Measurements from ENCODE around the gene GIGYF2.

The GIGYF2 gene

GRCh38 chr2:232697059-232697806 lies at the start of gene GIGYF2:
TSS of gene GIGYF2 (plus strand) at chr2:232697331. CDS start at chr2:232735198, 37,867 bp downstream.
- H3K27me3 Mint-ChIP-seq: no peaks in the 10 kb centered on the region
- peaks cover 11 to 16% of the 10 kb centered on the region in 2 donors for H3K36me3 Mint-ChIP-seq
- H3K4me1 Mint-ChIP-seq: peaks cover 21 to 29% of the 10 kb centered on the region in 2 donors
- ATAC-seq (replicated peaks) (peak; percentile 90 to 94), DNase-seq (peak; percentile 90)
- H3K4me3 Mint-ChIP-seq: peak within 1 kb of the TSS; percentile 90 to 97
- peaks cover 3% of the 10 kb centered on the region in 2 donors for H3K9me3 Mint-ChIP-seq
- peak within 1 kb of the TSS; percentile 76 for H3K27ac Mint-ChIP-seq

GRCh38 chr2:232649033-232649432 lies 48.1 kb upstream of the GIGYF2 start:
- no peak for ATAC-seq (replicated peaks)
- H3K4me3 Mint-ChIP-seq: no peak overlapping the region
- H3K27me3 Mint-ChIP-seq: peaks cover 3 to 18% of the 10 kb centered on the region in 2 donors

GRCh38 chr2:232652505-232652851 lies 44.7 kb upstream of the GIGYF2 start:
- DNase-seq: no peak
- no peak for ATAC-seq (replicated peaks)

More at GRCh38 chr2:232649033-232649432, 48.1 kb upstream of the GIGYF2 start:
- no peaks in the 10 kb centered on the region for H3K9me3 Mint-ChIP-seq
- no peaks in the 10 kb centered on the region for H3K4me1 Mint-ChIP-seq
- DNase-seq: no peak
- no peaks in the 10 kb centered on the region for H3K36me3 Mint-ChIP-seq
- no peak overlapping the region for H3K27ac Mint-ChIP-seq

GRCh38 chr2:232653441-232653840 lies 43.7 kb upstream of the GIGYF2 start:
- Mint-ChIP-seq H3K4me1 (no peaks in the 10 kb centered on the region), H3K4me3 (no peak overlapping the region), H3K27me3 (peaks cover 4 to 17% of the 10 kb centered on the region in 2 donors), H3K27ac (no peak overlapping the region), H3K9me3 (no peaks in the 10 kb centered on the region), H3K36me3 (no peaks in the 10 kb centered on the region)
- ATAC-seq (replicated peaks) (no peak), DNase-seq (no peak)

More at GRCh38 chr2:232652505-232652851, 44.7 kb upstream of the GIGYF2 start:
- Mint-ChIP-seq H3K4me1 (no peaks in the 10 kb centered on the region), H3K36me3 (no peaks in the 10 kb centered on the region), H3K27me3 (peaks cover 0 to 25% of the 10 kb centered on the region in 2 donors), H3K4me3 (no peak overlapping the region), H3K9me3 (no peaks in the 10 kb centered on the region), H3K27ac (no peak overlapping the region)

GRCh38 chr2:232655392-232655791 lies 41.7 kb upstream of the GIGYF2 start:
- Mint-ChIP-seq H3K36me3 (no peaks in the 10 kb centered on the region), H3K9me3 (no peaks in the 10 kb centered on the region), H3K4me1 (no peaks in the 10 kb centered on the region), H3K4me3 (no peak overlapping the region), H3K27me3 (peaks cover 4 to 11% of the 10 kb centered on the region in 2 donors), H3K27ac (no peak overlapping the region)
- DNase-seq (no peak), ATAC-seq (replicated peaks) (no peak)

GRCh38 chr2:232658217-232658785 lies 38.8 kb upstream of the GIGYF2 start:
- DNase-seq: no peak
- H3K36me3 Mint-ChIP-seq: no peaks in the 10 kb centered on the region
- H3K4me1 Mint-ChIP-seq: no peaks in the 10 kb centered on the region
- H3K9me3 Mint-ChIP-seq: no peaks in the 10 kb centered on the region
- no peak overlapping the region for H3K4me3 Mint-ChIP-seq
- ATAC-seq (replicated peaks): no peak
- H3K27ac Mint-ChIP-seq: no peak overlapping the region
- H3K27me3 Mint-ChIP-seq: peaks cover 18 to 19% of the 10 kb centered on the region in 2 donors

- no peak for DNase-seq
Measured at GRCh38 chr2:232659359-232659758, 37.8 kb upstream of the GIGYF2 start.

GRCh38 chr2:232662486-232663260 lies 34.5 kb upstream of the GIGYF2 start:
- H3K4me3 Mint-ChIP-seq: no peak overlapping the region
- H3K27ac Mint-ChIP-seq: peak overlapping the region; percentile 57
- no peak for DNase-seq
- H3K27me3 Mint-ChIP-seq: peaks cover 19 to 20% of the 10 kb centered on the region in 2 donors
- H3K36me3 Mint-ChIP-seq: no peaks in the 10 kb centered on the region
- H3K4me1 Mint-ChIP-seq: no peaks in the 10 kb centered on the region
- ATAC-seq (replicated peaks): no peak
- no peaks in the 10 kb centered on the region for H3K9me3 Mint-ChIP-seq

More at GRCh38 chr2:232659359-232659758, 37.8 kb upstream of the GIGYF2 start:
- Mint-ChIP-seq H3K27ac (no peak overlapping the region), H3K36me3 (no peaks in the 10 kb centered on the region), H3K27me3 (peaks cover 18 to 19% of the 10 kb centered on the region in 2 donors), H3K9me3 (no peaks in the 10 kb centered on the region), H3K4me3 (no peak overlapping the region), H3K4me1 (no peaks in the 10 kb centered on the region)
- no peak for ATAC-seq (replicated peaks)

- no peaks in the 10 kb centered on the region for H3K9me3 Mint-ChIP-seq
- ATAC-seq (replicated peaks): no peak
- no peaks in the 10 kb centered on the region for H3K4me1 Mint-ChIP-seq
- peaks cover 23 to 32% of the 10 kb centered on the region in 2 donors for H3K27me3 Mint-ChIP-seq
- H3K36me3 Mint-ChIP-seq: no peaks in the 10 kb centered on the region
- no peak overlapping the region for H3K4me3 Mint-ChIP-seq
- H3K27ac Mint-ChIP-seq: no peak overlapping the region
- DNase-seq: no peak
Measured at GRCh38 chr2:232666051-232666805, 30.9 kb upstream of the GIGYF2 start.

- Mint-ChIP-seq H3K27me3 (peaks cover 12 to 32% of the 10 kb centered on the region in 2 donors), H3K36me3 (no peaks in the 10 kb centered on the region), H3K4me3 (no peak overlapping the region), H3K27ac (no peak overlapping the region), H3K4me1 (no peaks in the 10 kb centered on the region), H3K9me3 (no peaks in the 10 kb centered on the region)
- DNase-seq (no peak), ATAC-seq (replicated peaks) (no peak)
Measured at GRCh38 chr2:232667989-232668583, 29.0 kb upstream of the GIGYF2 start.

- Mint-ChIP-seq H3K27me3 (peaks cover 12 to 35% of the 10 kb centered on the region in 2 donors), H3K9me3 (no peaks in the 10 kb centered on the region), H3K36me3 (no peaks in the 10 kb centered on the region), H3K4me1 (no peaks in the 10 kb centered on the region), H3K4me3 (no peak overlapping the region), H3K27ac (no peak overlapping the region)
- DNase-seq: no peak
- no peak for ATAC-seq (replicated peaks)
Measured at GRCh38 chr2:232668805-232669444, 28.2 kb upstream of the GIGYF2 start.

GRCh38 chr2:232672588-232672987 lies 24.5 kb upstream of the GIGYF2 start:
- H3K9me3 Mint-ChIP-seq: no peaks in the 10 kb centered on the region
- H3K27me3 Mint-ChIP-seq: peaks cover 22 to 39% of the 10 kb centered on the region in 2 donors
- DNase-seq (no peak), ATAC-seq (replicated peaks) (no peak)
- H3K27ac Mint-ChIP-seq: no peak overlapping the region
- no peak overlapping the region for H3K4me3 Mint-ChIP-seq
- no peaks in the 10 kb centered on the region for H3K36me3 Mint-ChIP-seq
- H3K4me1 Mint-ChIP-seq: peaks cover 0 to 2% of the 10 kb centered on the region in 2 donors

- ATAC-seq (replicated peaks) (no peak), DNase-seq (no peak)
- Mint-ChIP-seq H3K36me3 (no peaks in the 10 kb centered on the region), H3K27me3 (peaks cover 14 to 36% of the 10 kb centered on the region in 2 donors), H3K4me1 (peaks cover 0 to 2% of the 10 kb centered on the region in 2 donors), H3K27ac (no peak overlapping the region), H3K9me3 (no peaks in the 10 kb centered on the region), H3K4me3 (no peak overlapping the region)
Measured at GRCh38 chr2:232674491-232674890, 22.6 kb upstream of the GIGYF2 start.

Measured in stimulated activated naive B cell treated with anti-CD40 and anti-IgM and Interleukin-4, amounts not matched to agents 10 μg/mL and 1 μg/mL and 100 μg/mL, for 72 hours (primary cell).